GM10266 (cell line): Measurements from ENCODE around the gene ADH6.

Experiments
- DNase-seq: peaks from one replicate; pipeline ENCODE4 v3.0.0; 2012; ENCODE audit errors: extremely low spot score
- TF ChIP-seq, protein P1 (sequence below): IDR thresholded peaks from 2 replicates; pipeline ENCODE4 v1.5.1; 2012; ENCODE audit warnings: mild to moderate bottlenecking, low read depth; ENCODE audit not compliant: control insufficient read depth, insufficient read depth; ENCODE audit errors: missing control alignments

The ADH6 gene

DNA sequence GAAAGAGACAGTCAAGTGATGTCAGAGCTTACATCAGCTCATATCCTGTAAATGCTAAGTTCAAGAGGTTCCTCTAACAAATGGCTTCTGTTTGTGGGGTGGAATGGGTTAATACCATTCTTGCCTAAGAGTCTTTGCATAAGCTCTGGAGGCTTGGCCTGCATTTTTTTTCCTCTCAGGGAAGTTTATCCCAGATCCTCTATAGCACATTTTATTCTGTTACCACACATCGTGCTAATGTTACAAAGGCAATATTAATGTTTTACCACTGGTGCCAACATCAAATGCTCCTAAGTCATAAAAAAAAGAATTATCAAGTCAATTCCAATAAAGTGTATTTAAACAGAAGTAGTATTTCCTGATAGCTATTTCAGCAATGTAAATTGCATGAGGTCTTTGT, 2.9 kb upstream of the ADH6 start:
- no peak for DNase-seq
- TF ChIP-seq, protein P1, sequence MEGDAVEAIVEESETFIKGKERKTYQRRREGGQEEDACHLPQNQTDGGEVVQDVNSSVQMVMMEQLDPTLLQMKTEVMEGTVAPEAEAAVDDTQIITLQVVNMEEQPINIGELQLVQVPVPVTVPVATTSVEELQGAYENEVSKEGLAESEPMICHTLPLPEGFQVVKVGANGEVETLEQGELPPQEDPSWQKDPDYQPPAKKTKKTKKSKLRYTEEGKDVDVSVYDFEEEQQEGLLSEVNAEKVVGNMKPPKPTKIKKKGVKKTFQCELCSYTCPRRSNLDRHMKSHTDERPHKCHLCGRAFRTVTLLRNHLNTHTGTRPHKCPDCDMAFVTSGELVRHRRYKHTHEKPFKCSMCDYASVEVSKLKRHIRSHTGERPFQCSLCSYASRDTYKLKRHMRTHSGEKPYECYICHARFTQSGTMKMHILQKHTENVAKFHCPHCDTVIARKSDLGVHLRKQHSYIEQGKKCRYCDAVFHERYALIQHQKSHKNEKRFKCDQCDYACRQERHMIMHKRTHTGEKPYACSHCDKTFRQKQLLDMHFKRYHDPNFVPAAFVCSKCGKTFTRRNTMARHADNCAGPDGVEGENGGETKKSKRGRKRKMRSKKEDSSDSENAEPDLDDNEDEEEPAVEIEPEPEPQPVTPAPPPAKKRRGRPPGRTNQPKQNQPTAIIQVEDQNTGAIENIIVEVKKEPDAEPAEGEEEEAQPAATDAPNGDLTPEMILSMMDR, result no peak

DNA sequence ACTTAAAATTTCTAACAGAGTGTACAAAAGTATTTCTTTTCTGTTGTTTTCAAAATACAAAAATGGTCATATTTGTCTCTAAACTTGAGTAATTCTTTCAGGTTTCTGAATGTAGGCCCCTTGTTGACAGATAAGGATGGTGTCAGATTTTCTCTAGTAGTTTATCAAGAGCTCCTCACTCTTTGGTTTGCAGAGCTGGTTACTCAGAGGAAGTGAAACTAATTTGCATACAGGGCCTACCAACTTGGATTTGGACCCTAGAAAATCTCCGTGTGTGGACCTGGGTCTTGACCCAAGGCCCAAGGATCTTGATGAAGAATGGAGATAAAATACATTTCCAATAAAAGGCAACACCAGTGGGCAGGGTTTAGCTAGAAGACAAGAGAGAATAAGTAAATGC, 433 bp upstream of the ADH6 start:
- DNase-seq, result no peak
- TF ChIP-seq, protein P1, result no peak

DNA sequence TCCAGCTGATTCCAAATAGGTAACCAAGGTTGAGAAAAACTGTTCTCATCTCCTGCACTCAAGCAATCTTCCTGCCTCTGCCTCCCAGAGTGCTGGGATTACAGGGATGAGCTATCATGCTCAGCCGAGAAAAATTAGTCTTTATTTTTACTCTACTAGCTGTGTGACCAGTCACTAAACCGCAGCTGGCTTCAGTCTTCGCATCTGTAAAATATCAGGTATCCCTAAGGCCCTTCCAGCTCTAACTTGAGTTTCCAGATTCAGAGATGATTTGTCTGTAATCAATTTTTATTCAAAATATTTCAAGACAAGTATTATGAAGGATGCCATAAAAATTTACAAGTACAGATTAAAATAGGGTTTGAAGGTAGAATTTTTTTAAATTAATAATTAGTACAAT, 3.5 kb downstream of the ADH6 start:
- no peak for DNase-seq
- TF ChIP-seq, protein P1, result no peak

DNA sequence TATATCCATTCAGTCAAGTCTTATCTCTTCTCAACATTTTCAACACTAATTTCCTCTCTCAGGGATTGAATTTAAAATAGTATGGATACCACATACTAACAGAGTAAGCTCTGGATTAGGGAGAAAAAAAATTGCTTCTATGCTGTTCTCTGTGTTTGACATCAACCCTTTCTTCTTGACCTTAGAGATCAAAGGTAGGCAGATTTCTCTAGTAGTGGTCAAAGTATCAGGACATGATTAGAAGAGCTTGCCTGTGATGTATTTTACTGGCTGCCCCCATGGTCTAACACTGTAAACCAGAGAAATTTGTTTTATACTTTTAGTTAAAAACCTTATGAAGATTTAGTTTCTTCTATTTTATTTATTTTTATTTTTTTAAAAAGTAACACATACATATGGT, 8.3 kb downstream of the ADH6 start:
- DNase-seq, result no peak
- TF ChIP-seq, protein P1, result no peak

DNA sequence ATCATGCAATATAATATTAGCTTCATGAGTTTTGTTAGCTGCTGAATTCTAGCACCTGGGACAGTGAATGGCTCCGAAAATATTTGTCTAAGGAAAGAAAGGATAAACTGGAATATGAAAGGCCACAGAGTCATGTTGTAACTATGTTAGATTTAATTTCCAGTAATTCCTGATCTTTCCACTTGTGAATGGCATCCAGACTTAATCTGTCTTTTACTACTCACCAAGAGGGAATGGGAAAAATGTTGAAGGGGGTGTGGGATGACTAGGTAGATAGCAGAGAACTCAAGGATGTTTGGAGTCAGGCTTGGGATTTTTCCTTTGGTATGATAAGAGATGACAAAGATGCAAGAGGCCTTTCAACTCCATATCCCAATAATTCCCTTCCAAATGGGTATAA, 9.4 kb downstream of the ADH6 start:
- TF ChIP-seq, protein P1, result no peak
- DNase-seq, result no peak

DNA sequence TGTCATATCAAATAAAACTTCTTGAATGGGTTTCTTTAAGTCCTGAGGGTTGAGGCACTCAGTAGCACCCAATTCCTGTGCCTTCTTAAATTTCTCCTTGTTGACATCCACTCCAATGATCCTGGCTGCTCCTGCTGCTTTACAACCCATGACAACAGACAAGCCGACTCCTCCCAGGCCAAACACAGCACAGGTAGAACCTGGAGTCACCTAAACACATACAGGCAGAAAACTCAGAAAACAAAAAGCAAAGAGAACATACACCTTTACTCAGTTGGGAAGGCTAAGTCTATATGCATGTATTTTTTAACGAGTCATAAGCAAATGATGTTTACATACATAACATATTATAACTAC, 10.3 kb downstream of the ADH6 start:
- TF ChIP-seq, protein P1, result no peak
- DNase-seq, result no peak

DNA sequence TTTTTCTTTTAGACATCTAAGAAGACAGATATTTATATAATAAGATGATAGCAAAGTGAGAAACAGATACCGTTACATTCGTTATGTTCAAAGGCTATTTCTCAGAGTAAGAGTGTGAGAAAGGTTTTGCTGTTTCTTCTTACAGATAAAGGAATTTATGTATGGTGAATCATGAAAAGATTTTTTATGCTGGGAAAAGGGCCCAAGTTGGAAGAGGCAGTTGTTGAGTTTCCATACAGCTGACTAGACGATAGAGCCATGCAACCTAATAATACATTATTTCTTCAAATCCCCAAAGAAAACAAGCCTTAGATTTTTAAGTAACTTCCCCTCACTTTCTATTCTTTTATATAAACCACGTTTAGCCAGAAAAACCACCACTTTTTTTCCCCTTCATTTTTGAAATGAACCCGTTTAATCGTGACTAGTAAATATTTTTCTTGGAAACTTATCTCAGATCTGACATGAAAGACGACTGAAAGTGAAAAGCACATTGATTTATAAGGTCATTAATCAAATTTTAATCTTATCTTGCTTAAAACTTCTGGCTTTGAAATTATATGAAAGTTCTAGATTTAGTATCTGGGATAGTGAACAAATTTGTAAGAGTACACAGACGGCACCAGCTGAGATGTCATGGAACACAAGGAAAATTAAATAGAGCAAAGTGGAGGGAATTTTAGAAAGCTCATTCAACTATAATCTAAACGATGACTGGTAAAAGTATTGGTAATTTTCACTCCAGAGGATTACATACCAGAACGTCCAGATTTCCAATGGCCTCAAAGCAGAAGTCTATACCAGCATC, 10.9 kb downstream of the ADH6 start:
- DNase-seq, result no peak
- TF ChIP-seq, protein P1, result no peak
